WTC11 (cell line): Measurements from ENCODE around the gene RPTOR. TPM values are rescaled to one million over a fixed set of nuclear protein-coding genes. Genes with fewer than 3 reads are reported as not detected.

Experiments used
- ATAC-seq: fragments of 200-7000 bp; cut with Tn5 transposase; 2 replicates; pipeline ENCODE4 v1.10.0; 2021; ENCODE audit warnings: mild to moderate bottlenecking, moderate library complexity
- CTCF ChIA-PET: fragments of 300-600 bp; sonication (Branson Sonifier 250); formaldehyde crosslinking; loops from one replicate; lab custom pipeline; 2021; ENCODE audit warnings: antibody characterized with exemption; lab: Charles Lee
- POLR2A ChIA-PET: fragments of 350-600 bp; sonication (Branson Sonifier 250); formaldehyde crosslinking; loops from one replicate; lab custom pipeline; 2021; ENCODE audit warnings: antibody characterized with exemption; lab: Charles Lee
- DNase-seq: peaks from one replicate; pipeline ENCODE4 v3.0.0; 2021; ENCODE audit warnings: low spot score
- H3K27ac Mint-ChIP-seq: 2 replicates; pipeline ENCODE4 v1.8.0; 2021; ENCODE audit warnings: mixed read lengths
- H3K27me3 Mint-ChIP-seq: 2 replicates; pipeline ENCODE4 v1.8.0; 2021; ENCODE audit warnings: low read depth, mild to moderate bottlenecking, moderate library complexity, mixed read lengths
- H3K36me3 Mint-ChIP-seq: 2 replicates; pipeline ENCODE4 v1.8.0; 2021; ENCODE audit warnings: mixed read lengths
- H3K4me1 Mint-ChIP-seq: 2 replicates; pipeline ENCODE4 v1.8.0; 2022; ENCODE audit warnings: mixed read lengths
- H3K4me3 Mint-ChIP-seq: 2 replicates; pipeline ENCODE4 v1.8.0; 2021; ENCODE audit warnings: mild to moderate bottlenecking, moderate library complexity, mixed read lengths
- H3K9me3 Mint-ChIP-seq: 2 replicates; pipeline ENCODE4 v1.8.0; 2021; ENCODE audit warnings: mixed read lengths
- ATF1 ChIP-seq: sonication (generic); formaldehyde crosslinking; IDR thresholded peaks from 2 replicates; pipeline ENCODE4 v1.8.1; 2023; ENCODE audit warnings: mild to moderate bottlenecking, moderate library complexity, missing genetic modification reagents
- ATF3 ChIP-seq: sonication (generic); formaldehyde crosslinking; conservative IDR thresholded peaks from 2 replicates; pipeline ENCODE4 v1.8.1; 2022; ENCODE audit warnings: mild to moderate bottlenecking, missing genetic modification reagents
- ATF6 ChIP-seq: sonication (generic); formaldehyde crosslinking; IDR thresholded peaks from 2 replicates; pipeline ENCODE4 v1.8.1; 2023; ENCODE audit warnings: mild to moderate bottlenecking, missing genetic modification reagents
- CREB1 ChIP-seq: sonication (generic); formaldehyde crosslinking; IDR thresholded peaks from 2 replicates; pipeline ENCODE4 v1.8.0; 2023; ENCODE audit warnings: mild to moderate bottlenecking, missing genetic modification reagents
- E2F5 ChIP-seq: sonication (generic); formaldehyde crosslinking; IDR thresholded peaks from 2 replicates; pipeline ENCODE4 v1.8.1; 2022; ENCODE audit warnings: mild to moderate bottlenecking, moderate library complexity, missing genetic modification reagents
- NR3C1 ChIP-seq: sonication (generic); formaldehyde crosslinking; conservative IDR thresholded peaks from 2 replicates; pipeline ENCODE4 v1.8.1; 2023; ENCODE audit warnings: low read depth, mild to moderate bottlenecking, missing genetic modification reagents
- PREB ChIP-seq: sonication (generic); formaldehyde crosslinking; IDR thresholded peaks from 2 replicates; pipeline ENCODE4 v1.8.1; 2022; ENCODE audit warnings: mild to moderate bottlenecking, missing genetic modification reagents, moderate library complexity, borderline replicate concordance
- STAT6 ChIP-seq: sonication (generic); formaldehyde crosslinking; conservative IDR thresholded peaks from 2 replicates; pipeline ENCODE4 v1.8.1; 2023; ENCODE audit warnings: mild to moderate bottlenecking, low read depth, missing genetic modification reagents, moderate library complexity
- USF2 ChIP-seq: sonication (generic); formaldehyde crosslinking; IDR thresholded peaks from 2 replicates; pipeline ENCODE4 v1.8.1; 2023; ENCODE audit warnings: mild to moderate bottlenecking, missing genetic modification reagents, moderate library complexity
- ZBTB21 ChIP-seq: sonication (generic); formaldehyde crosslinking; IDR thresholded peaks from 2 replicates; pipeline ENCODE4 v1.8.1; 2023; ENCODE audit warnings: mild to moderate bottlenecking, missing genetic modification reagents, borderline replicate concordance
- ZNF416 ChIP-seq: fragments of 250-450 bp; sonication (Bioruptor Pico); IDR thresholded peaks from 2 replicates; pipeline ENCODE4 v1.9.0; 2021; ENCODE audit warnings: mild to moderate bottlenecking, inconsistent platforms
- ZNF532 ChIP-seq: fragments of 250-450 bp; sonication (Bioruptor Pico); IDR thresholded peaks from 2 replicates; pipeline ENCODE4 v1.9.0; 2021; ENCODE audit warnings: mild to moderate bottlenecking, borderline replicate concordance
- total RNA-seq: library from RNA; stranded (reverse); gene quantifications from 3 replicates; pipeline ENCODE4 v1.2.3, GENCODE V29; 2021

RPTOR gene
- total RNA-seq, 1 experiment from 2014 or later: 41.0 TPM

GRCh38 chr17:80855196-80855947 is 310.7 kb downstream of the RPTOR start:
- peak overlapping the region; percentile 52; the same call in 1 of the 2 replicates for H3K27ac Mint-ChIP-seq
- H3K4me3 Mint-ChIP-seq: no peak overlapping the region
- ChIA-PET POLR2A (no interaction called here), CTCF (interaction anchor here (1.3 kb wide), 1 partner anchor 23 kb away, joined by 3 read pairs; no protein-coding TSS in a partner anchor)
- ATAC-seq: no peak
- H3K27me3 Mint-ChIP-seq: no peaks in the 10 kb centered on the region
- TF ChIP-seq ZNF532 (CRISPR knock-in tag) (no peak), E2F5 (CRISPR knock-in tag) (no peak), CREB1 (CRISPR knock-in tag) (no peak), ZNF416 (CRISPR knock-in tag) (no peak), USF2 (CRISPR knock-in tag) (no peak), ATF1 (CRISPR knock-in tag) (no peak)
- H3K4me1 Mint-ChIP-seq: peaks cover 20% of the 10 kb centered on the region
- peaks cover 2% of the 10 kb centered on the region; the same call in 1 of the 2 replicates for H3K36me3 Mint-ChIP-seq
- no peaks in the 10 kb centered on the region for H3K9me3 Mint-ChIP-seq
- DNase-seq: peak; percentile 2

- Mint-ChIP-seq H3K4me3 (no peak overlapping the region), H3K27ac (peak overlapping the region; percentile 52), H3K4me1 (peaks cover 27% of the 10 kb centered on the region), H3K9me3 (no peaks in the 10 kb centered on the region), H3K27me3 (no peaks in the 10 kb centered on the region), H3K36me3 (no peaks in the 10 kb centered on the region; the same call in 1 of the 2 replicates)
- ChIA-PET POLR2A (no interaction called here), CTCF (interaction anchor here (0.5 kb wide), 1 partner anchor 617 kb away, joined by 3 read pairs; no protein-coding TSS in a partner anchor)
- DNase-seq (no peak), ATAC-seq (no peak)
- TF ChIP-seq ZBTB21 (no peak), ATF3 (CRISPR knock-in tag) (no peak), CREB1 (CRISPR knock-in tag) (no peak), ZNF532 (CRISPR knock-in tag) (no peak), ATF1 (CRISPR knock-in tag) (no peak), ATF6 (CRISPR knock-in tag) (no peak), STAT6 (CRISPR knock-in tag) (no peak), PREB (no peak), NR3C1 (CRISPR knock-in tag) (no peak)
Measured at GRCh38 chr17:80855948-80856862, 311.6 kb downstream of the RPTOR start.
